Trophoblast cell (in vitro differentiated cells and primary cell): Measurements from ENCODE around the gene PPFIA3.

Experiments used
- DNase-seq, 2 donors: peaks; one replicate each; pipeline ENCODE4 v3.0.0-alpha.2; 2016
- H2AFZ ChIP-seq: 2 replicates; pipeline ENCODE4 v1.6.1; 2013; ENCODE audit warnings: low read length, moderate library complexity, mild to moderate bottlenecking; ENCODE audit not compliant: insufficient read depth, poor library complexity
- H2AK5ac ChIP-seq: 2 replicates; pipeline ENCODE4 v1.6.1; 2013; ENCODE audit warnings: mild to moderate bottlenecking, low read length
- H2BK120ac ChIP-seq: 2 replicates; pipeline ENCODE4 v1.6.1; 2013; ENCODE audit warnings: low read length, mild to moderate bottlenecking, moderate library complexity; ENCODE audit not compliant: insufficient read depth, poor library complexity
- H2BK12ac ChIP-seq: 2 replicates; pipeline ENCODE4 v1.6.1; 2013; ENCODE audit warnings: mild to moderate bottlenecking, low read length, moderate library complexity
- H2BK5ac ChIP-seq: 2 replicates; pipeline ENCODE4 v1.6.1; 2013; ENCODE audit warnings: low read length, low read depth, moderate library complexity, mild to moderate bottlenecking; ENCODE audit not compliant: poor library complexity
- H3K14ac ChIP-seq: 2 replicates; pipeline ENCODE4 v1.6.1; 2013; ENCODE audit warnings: mild to moderate bottlenecking, low read length
- H3K18ac ChIP-seq: 2 replicates; pipeline ENCODE4 v1.6.1; 2013; ENCODE audit warnings: mild to moderate bottlenecking, low read length
- H3K23ac ChIP-seq: 2 replicates; pipeline ENCODE4 v1.6.1; 2013; ENCODE audit warnings: low read length
- H3K27ac ChIP-seq: 2 replicates; pipeline ENCODE4 v1.5.1; 2013; ENCODE audit warnings: low read depth, mild to moderate bottlenecking, inconsistent platforms, low read length, moderate library complexity
- H3K27me3 ChIP-seq: 2 replicates; pipeline ENCODE4 v1.6.1; 2013; ENCODE audit warnings: inconsistent platforms, mild to moderate bottlenecking, low read length, moderate library complexity; ENCODE audit not compliant: insufficient read depth
- H3K36me3 ChIP-seq, 2 experiments: 1 replicate in 1 of 2; 2 replicates in 1 of 2; pipeline ENCODE4 v1.6.1; 2013; ENCODE audit warnings: low read length in 2 of 2, mild to moderate bottlenecking in 2 of 2, moderate library complexity in 1 of 2; ENCODE audit not compliant: insufficient read depth in 2 of 2, control insufficient read depth in 1 of 2
- H3K4ac ChIP-seq: 2 replicates; pipeline ENCODE4 v1.6.1; 2013; ENCODE audit warnings: low read depth, mild to moderate bottlenecking, low read length, moderate library complexity
- H3K4me1 ChIP-seq, 2 experiments: 1 replicate in 1 of 2; 2 replicates in 1 of 2; pipeline ENCODE4 v1.6.1; 2013; ENCODE audit warnings: low read length in 2 of 2, mild to moderate bottlenecking in 2 of 2, moderate library complexity in 1 of 2; ENCODE audit not compliant: insufficient read depth in 2 of 2, control insufficient read depth in 1 of 2
- H3K4me2 ChIP-seq: 2 replicates; pipeline ENCODE4 v1.6.1; 2013; ENCODE audit warnings: inconsistent platforms, mild to moderate bottlenecking, low read length, moderate library complexity
- H3K4me3 ChIP-seq: 2 replicates; pipeline ENCODE4 v1.5.1; 2013; ENCODE audit warnings: mild to moderate bottlenecking, low read depth, low read length, inconsistent platforms
- H3K79me1 ChIP-seq: one replicate; pipeline ENCODE4 v1.6.1; 2013; ENCODE audit warnings: low read length
- H3K79me2 ChIP-seq: 2 replicates; pipeline ENCODE4 v1.6.1; 2013; ENCODE audit warnings: low read length, mild to moderate bottlenecking; ENCODE audit not compliant: control insufficient read depth, insufficient read depth, poor library complexity
- H3K9ac ChIP-seq: 2 replicates; pipeline ENCODE4 v1.6.1; 2013; ENCODE audit warnings: mild to moderate bottlenecking, low read length
- H3K9me3 ChIP-seq: 2 replicates; pipeline ENCODE4 v1.6.1; 2013; ENCODE audit warnings: low read depth, mild to moderate bottlenecking, control low read depth, inconsistent platforms, low read length; ENCODE audit not compliant: insufficient read depth
- H4K12ac ChIP-seq: 2 replicates; pipeline ENCODE4 v1.6.1; 2013; ENCODE audit warnings: low read depth, mild to moderate bottlenecking, low read length, moderate library complexity
- H4K8ac ChIP-seq: 2 replicates; pipeline ENCODE4 v1.6.1; 2013; ENCODE audit warnings: low read depth, mild to moderate bottlenecking, low read length, moderate library complexity
- H4K91ac ChIP-seq: one replicate; pipeline ENCODE4 v1.6.1; 2013; ENCODE audit warnings: low read depth, mild to moderate bottlenecking, low read length, moderate library complexity
- WGBS: extraction: QIAGEN DNeasy Blood & Tissue Kit; methylation state at CpG from one replicate; pipeline ENCODE4 v1.1.7; 2013; ENCODE audit warnings: missing lambda C conversion rate; ENCODE audit not compliant: insufficient read length, insufficient coverage; ENCODE audit errors: extremely low coverage; 5-methylcytosine and 5-hydroxymethylcytosine counted together

Gene PPFIA3

GRCh38 chr19:49101160-49101559, 18.2 kb upstream of the PPFIA3 start:
- H3K36me3 ChIP-seq = peaks cover 81 to 85% of the 10 kb centered on the region in 2 experiments
- H3K4me3 ChIP-seq = no peak overlapping the region
- no peak overlapping the region for H3K9ac ChIP-seq
- no peak overlapping the region for H3K23ac ChIP-seq
- H3K4me1 ChIP-seq = no peaks in the 10 kb centered on the region
- no peak overlapping the region for H4K12ac ChIP-seq
- no peak overlapping the region for H2AK5ac ChIP-seq
- no peaks in the 10 kb centered on the region for H3K79me1 ChIP-seq
- no peaks in the 10 kb centered on the region for H3K27me3 ChIP-seq
- DNase-seq = no peak
- H3K27ac ChIP-seq = no peak overlapping the region
- no peaks in the 10 kb centered on the region for H3K9me3 ChIP-seq
- H4K8ac ChIP-seq = no peak overlapping the region
- no CpG with 5 or more reads among the region's 12 CpGs for WGBS
- H3K4me2 ChIP-seq = no peak overlapping the region
- no peak overlapping the region for H3K4ac ChIP-seq
- H2AFZ ChIP-seq = no peak overlapping the region
- H2BK12ac ChIP-seq = no peak overlapping the region
- H2BK120ac ChIP-seq = no peak overlapping the region
- no peak overlapping the region for H3K18ac ChIP-seq
- H2BK5ac ChIP-seq = no peak overlapping the region
- no peak overlapping the region for H4K91ac ChIP-seq
- no peaks in the 10 kb centered on the region for H3K79me2 ChIP-seq
- no peak overlapping the region for H3K14ac ChIP-seq

GRCh38 chr19:49102303-49102702, 17.0 kb upstream of the PPFIA3 start:
- Histone ChIP-seq H3K79me2 (no peaks in the 10 kb centered on the region), H3K4me1 (no peaks in the 10 kb centered on the region), H2AFZ (no peak overlapping the region), H2BK12ac (no peak overlapping the region), H4K91ac (no peak overlapping the region), H3K9ac (no peak overlapping the region), H4K12ac (no peak overlapping the region), H2BK120ac (no peak overlapping the region), H2AK5ac (no peak overlapping the region), H3K4me2 (no peak overlapping the region), H3K14ac (no peak overlapping the region), H3K18ac (no peak overlapping the region), H3K4me3 (no peak overlapping the region), H2BK5ac (no peak overlapping the region), H3K27me3 (no peaks in the 10 kb centered on the region), H4K8ac (no peak overlapping the region), H3K4ac (no peak overlapping the region), H3K23ac (no peak overlapping the region), H3K27ac (no peak overlapping the region), H3K36me3 (peaks cover 87 to 90% of the 10 kb centered on the region in 2 experiments), H3K79me1 (no peaks in the 10 kb centered on the region), H3K9me3 (no peaks in the 10 kb centered on the region)
- WGBS = no CpG with 5 or more reads among the region's 12 CpGs
- no peak for DNase-seq

DNA sequence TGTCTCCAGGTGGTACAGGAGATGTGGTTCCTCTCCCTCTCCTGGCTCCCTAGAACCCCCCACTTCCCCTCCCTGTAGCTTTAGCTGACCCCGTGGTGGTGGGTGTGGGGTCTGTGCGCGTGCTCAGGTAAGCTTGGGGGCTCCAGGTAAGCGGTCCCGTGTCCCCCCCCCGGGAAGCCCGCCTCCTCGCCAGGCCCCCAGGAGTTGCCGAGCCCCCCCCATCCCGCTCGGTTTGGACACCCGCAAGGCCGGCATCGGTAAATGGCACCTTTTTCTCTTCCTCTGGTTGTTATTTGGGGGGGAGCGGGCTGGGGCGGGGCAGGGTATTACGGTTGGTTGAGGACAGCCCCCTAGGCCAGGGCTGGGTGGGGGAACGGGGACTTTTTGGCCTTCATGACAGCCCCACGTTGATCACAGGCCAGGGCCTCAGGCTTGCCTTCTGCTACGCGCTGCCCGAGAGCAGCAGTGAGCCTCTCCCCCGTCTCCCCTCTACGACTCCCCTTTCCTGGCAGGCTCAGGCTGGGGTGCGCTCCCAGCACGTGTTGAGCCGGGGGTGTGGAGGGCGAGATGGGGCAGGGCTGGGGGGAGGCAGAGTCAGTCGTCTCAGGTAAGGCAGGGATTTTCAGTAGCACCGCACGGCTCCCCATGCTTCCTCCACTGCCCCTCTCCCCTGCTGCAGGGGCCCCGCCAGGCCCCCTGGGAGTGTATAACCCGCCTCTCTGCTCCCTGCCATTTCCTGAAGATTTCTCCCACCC, 15.8 kb upstream of the PPFIA3 start:
- Histone ChIP-seq H3K9ac (no peak overlapping the region), H2AK5ac (no peak overlapping the region), H3K27me3 (no peaks in the 10 kb centered on the region), H3K36me3 (peaks cover 91 to 95% of the 10 kb centered on the region in 2 experiments), H3K9me3 (no peaks in the 10 kb centered on the region), H4K8ac (no peak overlapping the region), H3K23ac (no peak overlapping the region), H3K27ac (no peak overlapping the region), H3K4ac (no peak overlapping the region), H2BK12ac (no peak overlapping the region), H2AFZ (no peak overlapping the region), H4K12ac (no peak overlapping the region), H3K79me1 (no peaks in the 10 kb centered on the region), H2BK120ac (no peak overlapping the region), H3K4me1 (peaks cover 0 to 1% of the 10 kb centered on the region in 2 experiments), H3K14ac (no peak overlapping the region), H3K18ac (no peak overlapping the region), H4K91ac (no peak overlapping the region), H2BK5ac (no peak overlapping the region), H3K4me2 (no peak overlapping the region), H3K79me2 (no peaks in the 10 kb centered on the region), H3K4me3 (no peak overlapping the region)
- no CpG with 5 or more reads among the region's 33 CpGs for WGBS
- no peak for DNase-seq

GRCh38 chr19:49104229-49104864, 15.0 kb upstream of the PPFIA3 start:
- Histone ChIP-seq H3K9me3 (no peaks in the 10 kb centered on the region), H3K79me1 (no peaks in the 10 kb centered on the region), H3K4me1 (peaks cover 0 to 5% of the 10 kb centered on the region in 2 experiments), H3K36me3 (peaks cover 91 to 94% of the 10 kb centered on the region in 2 experiments), H2BK5ac (no peak overlapping the region), H2BK12ac (no peak overlapping the region), H3K23ac (no peak overlapping the region), H3K4ac (no peak overlapping the region), H2BK120ac (no peak overlapping the region), H2AK5ac (no peak overlapping the region), H3K4me2 (no peak overlapping the region), H4K8ac (no peak overlapping the region), H3K27me3 (no peaks in the 10 kb centered on the region), H3K18ac (no peak overlapping the region), H3K14ac (no peak overlapping the region), H3K4me3 (no peak overlapping the region), H2AFZ (no peak overlapping the region), H4K91ac (no peak overlapping the region), H3K79me2 (no peaks in the 10 kb centered on the region), H4K12ac (no peak overlapping the region), H3K9ac (no peak overlapping the region), H3K27ac (no peak overlapping the region)
- no peak for DNase-seq
- no CpG with 5 or more reads among the region's 30 CpGs for WGBS
